HepG2 (cell line): ENCODE results near the gene SAPCD1. TPM values are rescaled to one million over a fixed set of nuclear protein-coding genes. Genes with fewer than 3 reads are reported as not detected.

ENCODE experiments used
- ARNT2 ChIP-seq: sonication (generic); formaldehyde crosslinking; IDR thresholded peaks from 2 replicates; pipeline ENCODE4 v1.8.0; 2022; ENCODE audit warnings: mild to moderate bottlenecking, low read depth, missing genetic modification reagents, moderate library complexity
- ATF1 ChIP-seq: IDR thresholded peaks from 2 replicates; pipeline ENCODE4 v1.6.1; 2016; ENCODE audit warnings: mild to moderate bottlenecking, control low read depth
- DMAP1 ChIP-seq: IDR thresholded peaks from 2 replicates; pipeline ENCODE4 v1.6.1; 2016
- E2F5 ChIP-seq: sonication (generic); formaldehyde crosslinking; conservative IDR thresholded peaks from 2 replicates; pipeline ENCODE4 v1.4.0; 2020; ENCODE audit warnings: missing genetic modification reagents
- FOXK2 ChIP-seq: fragments of 450-650 bp; IDR thresholded peaks from 2 replicates; pipeline ENCODE4 v1.6.1; 2016
- KAT7 ChIP-seq: IDR thresholded peaks from 2 replicates; pipeline ENCODE4 v1.6.1; 2018; ENCODE audit warnings: borderline replicate concordance, missing compliant biosample characterization
- KAT8 ChIP-seq: IDR thresholded peaks from 2 replicates; pipeline ENCODE4 v1.6.1; 2016; ENCODE audit warnings: missing genetic modification reagents, missing compliant biosample characterization
- KMT2B ChIP-seq: IDR thresholded peaks from 2 replicates; pipeline ENCODE4 v1.6.1; 2016; ENCODE audit warnings: missing genetic modification reagents, missing compliant biosample characterization
- MAF1 ChIP-seq: sonication (generic); formaldehyde crosslinking; IDR thresholded peaks from 2 replicates; pipeline ENCODE4 v1.5.0; 2020; ENCODE audit warnings: missing genetic modification reagents, borderline replicate concordance
- PAX8 ChIP-seq: sonication (generic); formaldehyde crosslinking; IDR thresholded peaks from 2 replicates; pipeline ENCODE4 v1.8.0; 2022; ENCODE audit warnings: mild to moderate bottlenecking, missing genetic modification reagents, borderline replicate concordance
- RARA ChIP-seq: IDR thresholded peaks from 2 replicates; pipeline ENCODE4 v1.6.1; 2016; ENCODE audit warnings: missing genetic modification reagents, missing compliant biosample characterization
- SP140L ChIP-seq: sonication (generic); formaldehyde crosslinking; IDR thresholded peaks from 2 replicates; pipeline ENCODE4 v1.4.0; 2020; ENCODE audit warnings: missing genetic modification reagents, borderline replicate concordance
- TEF ChIP-seq: sonication (generic); formaldehyde crosslinking; IDR thresholded peaks from 2 replicates; pipeline ENCODE4 v1.5.0; 2020; ENCODE audit warnings: missing genetic modification reagents
- TFAP4 ChIP-seq: sonication (generic); IDR thresholded peaks from 2 replicates; pipeline ENCODE4 v1.6.1; 2016; ENCODE audit warnings: low read depth, borderline replicate concordance
- TSC22D2 ChIP-seq: sonication (generic); formaldehyde crosslinking; IDR thresholded peaks from 2 replicates; pipeline ENCODE4 v1.5.1; 2020; ENCODE audit warnings: missing genetic modification reagents, mild to moderate bottlenecking, borderline replicate concordance
- ZBTB7A ChIP-seq: sonication (generic); formaldehyde crosslinking; IDR thresholded peaks from 2 replicates; pipeline ENCODE4 v1.8.0; 2022; ENCODE audit warnings: mild to moderate bottlenecking, missing genetic modification reagents
- ZFP41 ChIP-seq: sonication (generic); formaldehyde crosslinking; IDR thresholded peaks from 2 replicates; pipeline ENCODE4 v1.4.0; 2020; ENCODE audit warnings: mild to moderate bottlenecking, missing genetic modification reagents, borderline replicate concordance
- ZNF468 ChIP-seq: sonication (generic); formaldehyde crosslinking; IDR thresholded peaks from 2 replicates; pipeline ENCODE4 v1.8.0; 2022; ENCODE audit warnings: mild to moderate bottlenecking, moderate library complexity, missing genetic modification reagents
- ZNF563 ChIP-seq: sonication (generic); formaldehyde crosslinking; IDR thresholded peaks from 2 replicates; pipeline ENCODE4 v1.8.0; 2022; ENCODE audit warnings: mild to moderate bottlenecking, moderate library complexity, missing genetic modification reagents
- ZNF790 ChIP-seq: sonication (generic); formaldehyde crosslinking; IDR thresholded peaks from 2 replicates; pipeline ENCODE4 v1.8.0; 2022; ENCODE audit warnings: missing genetic modification reagents, mild to moderate bottlenecking, borderline replicate concordance
- ZSCAN22 ChIP-seq: sonication (generic); formaldehyde crosslinking; IDR thresholded peaks from 2 replicates; pipeline ENCODE4 v1.4.0; 2020; ENCODE audit warnings: mild to moderate bottlenecking, missing genetic modification reagents
- ZXDC ChIP-seq: sonication (generic); formaldehyde crosslinking; IDR thresholded peaks from 2 replicates; pipeline ENCODE4 v1.5.0; 2020; ENCODE audit warnings: mild to moderate bottlenecking, missing genetic modification reagents
- polyA plus RNA-seq, 8 experiments: library from polyadenylated mRNA; depleted of rRNA in 3 of 8; stranded (reverse) in 7 of 8; unstranded in 1 of 8; fragments of >200 nt; fragmentation: Illumina TruSeq in 4 of 8; extraction: Trizol in 4 of 8; gene quantifications; 2 replicates each; pipeline versions ENCODE4 v1.2.1 to v1.2.3, GENCODE V29; 2011 to 2016; ENCODE audit warnings: low read depth in 4 of 8, missing spikeins in 1 of 8, mixed read lengths in 1 of 8; ENCODE audit not compliant: insufficient read depth in 1 of 8
- total RNA-seq, 5 experiments: library from RNA; depleted of rRNA; stranded (reverse); fragments of >200 nt; fragmentation: Illumina TruSeq; extraction: Trizol; gene quantifications; 2 replicates each; pipeline ENCODE4 v1.2.3, GENCODE V29; 2016; ENCODE audit warnings: low read depth in 1 of 5

The SAPCD1 gene
- total and polyA plus RNA-seq, 2 of the 13 experiments (the other 11 are each of a cell fraction or from before 2014, with no cell fraction given): 2.5 to 3.9 TPM

GRCh38 chr6:31794866-31795615 is 32.6 kb downstream of the SAPCD1 start (continued):
- TF ChIP-seq ZNF563: 0 out of 2 replicates have a peak, but pooled peaks have one; percentile 31
- no peak for TF ChIP-seq TEF (CRISPR knock-in tag)
- 0 out of 2 replicates have a peak, but pooled peaks have one; percentile 23 for TF ChIP-seq TSC22D2 (CRISPR knock-in tag)
- TF ChIP-seq ARNT2 (CRISPR knock-in tag): peak; percentile 49; the same call in 1 of the 2 replicates
- no peak for TF ChIP-seq ZNF468
- TF ChIP-seq KAT8 (CRISPR knock-in tag): peak; percentile 8
- 0 out of 2 replicates have a peak, but pooled peaks have one; percentile 41 for TF ChIP-seq KMT2B (CRISPR knock-in tag)
- TF ChIP-seq MAF1 (CRISPR knock-in tag): no peak
- 0 out of 2 replicates have a peak, but pooled peaks have one; percentile 29 for TF ChIP-seq TFAP4
- TF ChIP-seq DMAP1: no peak
- TF ChIP-seq KAT7: peak; percentile 22; the same call in 1 of the 2 replicates
- TF ChIP-seq E2F5 (CRISPR knock-in tag): peak; percentile 30; the same call in 1 of the 2 replicates
- TF ChIP-seq ZBTB7A: peak; percentile 66; the same call in 1 of the 2 replicates
- TF ChIP-seq PAX8: 0 out of 2 replicates have a peak, but pooled peaks have one; percentile 18
- TF ChIP-seq SP140L (CRISPR knock-in tag): 0 out of 2 replicates have a peak, but pooled peaks have one; percentile 15
- 0 out of 2 replicates have a peak, but pooled peaks have one; percentile 16 for TF ChIP-seq RARA (CRISPR knock-in tag)
- TF ChIP-seq ZXDC: peak; percentile 10; the same call in 1 of the 2 replicates
- peak; percentile 22; the same call in 1 of the 2 replicates for TF ChIP-seq ZNF790 (CRISPR knock-in tag)
- TF ChIP-seq FOXK2: no peak
- no peak for TF ChIP-seq ATF1 (CRISPR knock-in tag)
- no peak for TF ChIP-seq ZSCAN22 (CRISPR knock-in tag)
- TF ChIP-seq ZFP41: 0 out of 2 replicates have a peak, but pooled peaks have one; percentile 21
